Erythroblast (primary cell): ENCODE results near the gene GYPB.
"Not testable (repeated sequence)": the region's sequence is repeated elsewhere in the genome, so short reads cannot be mapped to it uniquely, and the experiment has no call there.

ENCODE experiments used
- GATA1 ChIP-seq: IDR thresholded peaks from 2 replicates; pipeline ENCODE4 v1.6.1; 2011; ENCODE audit warnings: low read depth, mild to moderate bottlenecking, control low read depth, low read length, moderate library complexity
- POLR2A ChIP-seq: IDR thresholded peaks from 2 replicates; pipeline ENCODE4 v1.6.1; 2011; ENCODE audit warnings: mild to moderate bottlenecking, low read length

DNA sequence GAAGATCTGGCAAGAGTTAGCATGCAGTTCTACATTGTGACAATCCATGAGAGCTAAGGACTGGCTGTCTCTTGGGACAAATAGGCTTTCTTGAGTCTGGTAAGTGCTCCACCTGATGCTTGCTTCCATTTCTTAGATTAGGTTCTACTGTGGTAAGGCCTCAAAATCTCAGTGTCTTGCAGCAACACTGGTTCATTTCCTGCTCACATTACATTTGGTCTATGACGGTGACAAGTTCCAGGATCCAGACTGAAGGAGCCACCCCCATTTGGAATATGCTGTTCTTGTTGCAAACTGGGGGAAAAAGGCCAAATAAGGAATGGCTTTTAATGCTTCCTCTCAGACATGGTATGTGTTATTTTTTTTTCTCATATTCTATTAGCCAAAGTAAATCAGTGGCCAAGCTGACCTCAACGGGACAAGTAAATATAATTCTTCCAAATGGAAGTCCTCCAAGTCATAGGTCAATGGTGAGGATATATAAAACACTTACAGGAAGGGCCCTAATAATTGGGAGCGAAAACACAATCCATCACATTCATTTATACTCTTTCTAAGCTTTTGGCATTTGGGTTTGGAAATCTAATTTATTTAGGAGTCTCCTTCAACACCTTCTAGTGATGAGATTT is 3.7 kb upstream of the GYPB start:
- not testable (repeated sequence) for TF ChIP-seq POLR2A, GATA1
